Stimulated activated CD4-positive, alpha-beta T cell treated with anti-CD3 and anti-CD28 coated beads, Interleukin-2, amount 100 ng/mL, for 4 hours (primary cell): Measurements from ENCODE around the gene ACBD4.
A peak's percentile ranks its signal among the peaks of the same experiment; 100 is the strongest.
"Not testable (repeated sequence)": the region's sequence is repeated elsewhere in the genome, so short reads cannot be mapped to it uniquely, and the experiment has no call there.

Experiments used
- DNase-seq: peaks from one replicate; pipeline ENCODE4 v3.0.0-alpha.2; 2020; ENCODE audit warnings: low read depth

Gene ACBD4

GRCh38 chr17:45119964-45120363 lies 15.5 kb upstream of the ACBD4 start:
- no peak for DNase-seq

DNA sequence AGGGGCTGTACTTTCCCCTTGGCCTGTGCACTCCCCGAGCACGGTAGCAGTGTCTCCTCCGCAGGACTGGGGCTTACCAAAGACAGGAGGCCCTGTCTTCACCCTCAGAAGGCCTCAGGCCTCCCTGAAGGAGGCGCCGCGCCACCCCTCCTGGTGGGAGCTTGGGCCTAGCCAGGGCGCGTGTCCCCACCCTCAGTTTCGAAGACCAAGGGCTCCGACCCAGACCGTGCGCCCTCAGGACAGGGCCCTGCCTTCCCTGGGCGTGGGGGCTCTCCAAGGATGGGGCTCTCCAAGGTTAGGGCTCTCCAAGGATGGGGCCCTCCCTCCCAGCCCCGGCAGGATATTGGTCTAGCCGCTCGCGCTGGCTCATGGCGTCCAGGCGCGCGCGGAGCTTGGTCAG lies 14.9 kb upstream of the ACBD4 start:
- no peak for DNase-seq

- no peak for DNase-seq
These were observed 14.4 kb upstream of the ACBD4 start for GRCh38 chr17:45121055-45121454.

DNA sequence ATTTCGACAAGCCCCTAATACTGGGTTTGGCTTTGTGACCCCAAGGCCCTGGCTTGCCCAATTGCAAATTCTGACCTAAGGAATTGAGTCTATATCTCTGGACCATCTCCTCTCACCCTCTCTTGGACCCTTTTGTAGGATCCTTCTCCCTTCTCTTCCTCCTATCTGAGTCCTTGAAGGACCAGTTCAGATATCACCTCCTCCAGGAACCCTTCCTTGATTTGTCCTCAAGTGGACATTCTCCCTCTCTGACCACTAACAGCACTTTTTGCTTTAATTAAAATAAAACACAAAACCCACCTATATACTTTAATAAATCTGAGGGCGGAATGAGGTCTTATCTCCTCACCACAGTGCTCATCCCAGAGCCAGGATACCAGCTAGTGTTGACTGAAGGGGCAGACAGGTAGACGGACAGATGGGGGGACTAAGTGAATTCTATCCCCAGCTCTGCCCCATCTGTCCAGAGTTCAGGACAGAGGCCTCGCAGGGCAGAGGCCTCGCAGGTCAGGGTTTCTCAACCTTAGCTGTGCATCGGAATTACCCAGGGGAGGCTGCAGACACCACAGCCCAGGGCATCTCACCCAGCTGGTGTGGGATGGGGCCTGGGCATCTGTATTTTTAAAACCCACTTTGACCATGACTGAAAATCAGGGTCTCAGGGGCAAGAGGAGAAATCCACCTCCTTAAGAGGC lies 12.3 kb upstream of the ACBD4 start:
- no peak for DNase-seq

- DNase-seq: no peak
These were observed 11.3 kb upstream of the ACBD4 start for GRCh38 chr17:45123930-45124796.

GRCh38 chr17:45124797-45125122 lies 10.7 kb upstream of the ACBD4 start:
- DNase-seq: not testable (repeated sequence)

GRCh38 chr17:45125509-45125908 lies 10.0 kb upstream of the ACBD4 start:
- no peak for DNase-seq

GRCh38 chr17:45127207-45127547 lies 8.3 kb upstream of the ACBD4 start:
- no peak for DNase-seq

DNA sequence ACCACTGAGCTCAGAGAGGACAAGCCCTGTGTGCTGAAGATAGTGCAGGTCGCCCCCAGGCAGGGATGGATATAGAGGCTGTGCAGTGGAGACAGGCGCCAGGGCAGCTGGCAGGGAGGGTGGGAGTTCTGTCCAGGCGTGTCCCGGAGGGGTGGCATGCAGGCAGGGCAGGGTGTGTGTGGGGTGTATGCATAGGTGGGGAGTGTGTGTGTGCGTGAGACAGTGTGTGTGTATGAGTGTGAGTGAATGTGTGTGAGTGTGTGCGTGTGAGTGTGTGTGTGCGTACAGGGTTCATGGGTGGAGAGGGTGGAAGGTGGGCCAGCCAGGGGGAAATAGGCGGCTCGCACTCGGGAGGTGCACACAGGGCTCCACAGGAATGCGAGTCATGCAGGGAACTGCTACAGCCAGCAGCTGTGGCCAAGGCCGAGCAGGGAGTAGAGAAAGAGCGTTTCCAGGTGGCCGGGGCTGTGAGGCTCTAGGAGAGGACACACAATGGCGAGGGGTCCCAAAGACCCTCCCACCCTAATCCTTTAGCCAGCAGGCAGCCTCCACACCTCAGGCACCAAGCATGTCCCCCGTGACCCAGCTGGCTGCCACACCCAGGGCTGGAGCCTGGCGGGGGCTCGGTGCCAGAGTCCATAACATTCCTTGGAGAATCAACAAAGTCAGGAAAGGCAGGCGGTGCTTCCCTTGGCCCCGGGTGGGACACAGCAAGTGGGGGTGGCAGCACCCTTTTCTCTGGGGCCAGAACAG lies 7.8 kb upstream of the ACBD4 start:
- DNase-seq: no peak

DNA sequence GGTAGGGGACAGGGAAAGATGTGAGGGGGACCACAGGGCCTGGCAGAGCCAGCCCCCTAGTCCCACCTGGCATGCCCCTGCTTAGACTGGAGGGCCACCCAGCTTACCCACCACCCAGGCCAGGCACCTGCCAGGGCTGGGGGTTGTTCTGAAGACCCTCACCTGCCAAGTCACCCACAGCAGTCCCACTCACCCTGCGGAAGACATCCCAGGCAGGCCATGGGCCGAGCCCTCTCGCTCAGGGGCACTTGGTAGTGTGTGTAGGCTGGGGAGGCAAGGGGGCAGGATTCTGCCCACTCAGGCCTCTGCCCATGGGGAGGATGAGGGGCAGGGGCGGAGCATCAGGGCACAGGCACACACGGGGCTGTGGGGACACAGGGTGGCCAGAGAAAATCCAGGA lies 7.2 kb upstream of the ACBD4 start:
- no peak for DNase-seq

DNA sequence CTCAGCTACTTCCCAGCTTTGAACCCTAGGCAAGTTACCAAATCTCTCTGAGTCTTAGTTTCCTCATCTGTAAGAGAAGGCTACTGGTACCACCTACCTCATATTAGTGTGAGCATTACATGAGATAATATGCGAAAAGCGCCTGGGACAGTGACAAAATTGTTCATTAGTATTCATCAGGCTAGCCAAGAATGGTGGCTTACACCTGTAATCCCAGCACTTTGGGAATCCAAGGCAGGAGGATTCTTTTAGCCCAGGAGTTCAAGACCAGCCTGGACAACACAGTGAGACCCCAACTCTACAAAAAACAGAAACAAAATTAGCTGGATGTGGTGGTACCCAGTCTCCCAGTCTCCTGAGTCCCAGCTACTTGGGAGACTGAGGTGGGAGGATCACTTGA lies 6.5 kb upstream of the ACBD4 start:
- DNase-seq: no peak

DNA sequence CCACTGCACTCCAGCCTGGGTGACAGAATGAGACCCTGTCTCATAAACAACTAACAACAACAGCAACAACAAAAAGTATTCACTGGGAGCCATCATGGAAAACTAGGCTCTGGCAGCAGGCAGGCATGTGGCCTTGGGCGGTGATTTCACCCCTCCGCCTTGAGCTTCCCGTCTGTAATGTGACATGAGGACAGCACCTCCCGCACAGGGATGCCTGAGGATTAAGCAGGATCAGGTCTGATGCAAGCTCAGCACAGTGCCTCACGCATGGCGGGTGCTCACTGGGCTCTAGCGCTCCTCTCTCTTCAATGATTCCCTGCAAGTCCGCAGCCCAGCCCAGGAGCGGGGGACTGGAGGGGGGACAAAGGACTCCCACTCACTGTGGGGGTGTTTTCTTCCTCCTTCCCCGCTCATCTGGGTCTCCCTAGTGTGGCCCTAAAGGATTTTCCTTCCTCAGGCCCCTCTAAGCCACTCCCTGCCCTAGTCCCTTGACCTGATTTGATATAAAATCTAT lies 6.0 kb upstream of the ACBD4 start:
- DNase-seq: no peak

- DNase-seq: no peak
These were observed 5.4 kb upstream of the ACBD4 start for GRCh38 chr17:45129940-45130680.

DNA sequence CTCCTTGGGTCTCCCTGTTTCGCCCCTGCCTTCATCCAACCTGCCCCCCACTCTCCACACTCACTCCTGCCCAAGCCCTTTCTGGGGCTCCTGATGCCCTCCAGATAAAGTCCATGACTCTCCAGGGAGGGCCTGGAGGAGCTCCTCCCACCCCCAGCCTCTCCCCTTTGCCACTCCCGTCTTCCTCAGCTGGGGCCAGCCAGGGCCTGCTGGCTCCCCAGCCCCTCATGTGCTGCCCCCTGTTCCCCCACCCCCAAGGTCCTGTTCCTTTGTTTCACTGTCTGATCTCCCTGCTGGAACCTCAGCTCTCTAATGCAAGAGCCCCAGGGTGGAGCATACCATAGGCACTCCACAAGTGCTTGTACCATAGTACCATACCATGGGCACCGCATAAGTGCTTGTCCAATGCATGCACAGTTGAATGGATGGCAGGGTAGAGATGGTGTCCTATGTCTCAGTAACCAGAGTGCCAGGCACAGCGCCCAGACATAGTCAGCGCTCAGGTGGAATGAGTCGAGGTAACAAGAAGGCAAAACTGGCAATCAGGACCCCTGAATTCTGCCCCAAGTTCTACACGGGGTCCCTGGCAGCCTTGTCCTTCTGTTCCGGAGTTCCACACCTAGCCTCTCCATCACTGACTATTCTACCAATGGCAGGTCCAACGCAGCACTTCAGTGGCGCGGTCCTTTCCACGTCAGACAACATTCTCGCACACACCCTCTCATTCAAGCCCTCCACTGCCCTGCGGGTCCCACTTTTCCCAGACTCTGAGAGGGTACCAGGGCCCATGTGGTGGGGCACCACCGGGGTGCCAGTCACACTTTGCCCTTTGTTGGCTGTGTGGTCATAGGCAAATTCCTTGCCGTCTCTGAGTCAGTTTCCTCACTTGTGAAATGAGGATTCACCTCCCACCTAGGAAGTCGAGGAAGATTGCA lies 4.5 kb upstream of the ACBD4 start:
- DNase-seq: no peak

DNA sequence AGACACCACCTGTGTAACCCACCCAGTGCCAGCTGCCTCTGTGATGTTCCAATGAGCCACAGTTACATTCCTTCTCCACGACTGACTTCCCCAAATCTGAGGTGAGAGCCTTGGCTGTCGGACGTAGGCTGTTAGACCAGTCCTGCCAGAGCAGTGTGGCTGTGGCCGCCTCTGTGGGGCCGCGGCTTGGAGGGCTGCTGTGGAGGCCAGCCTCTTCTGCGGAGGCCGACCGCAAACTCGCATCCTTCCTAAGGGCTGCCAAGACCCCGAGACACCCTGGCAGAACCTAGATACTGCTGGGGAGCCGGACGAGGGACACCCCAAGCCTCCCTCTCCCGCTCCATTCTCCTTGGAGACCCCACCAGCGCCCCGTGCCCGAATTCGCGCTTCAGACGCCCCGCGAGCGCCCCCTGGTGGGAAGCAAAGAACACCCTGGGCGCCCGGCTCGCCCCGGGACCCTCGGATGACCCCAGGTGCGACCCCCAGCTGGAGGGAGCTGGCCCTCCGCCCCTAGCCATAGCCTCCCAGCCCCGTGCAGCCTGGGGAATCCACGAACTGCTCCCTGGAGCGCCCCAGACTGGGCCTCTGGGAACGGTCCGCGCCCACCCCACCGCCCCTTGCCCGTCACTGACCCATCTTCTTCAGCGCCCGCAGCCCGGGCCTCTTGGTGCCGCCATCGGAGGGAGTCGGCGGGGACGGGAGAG lies 3.7 kb upstream of the ACBD4 start:
- DNase-seq: no peak

DNA sequence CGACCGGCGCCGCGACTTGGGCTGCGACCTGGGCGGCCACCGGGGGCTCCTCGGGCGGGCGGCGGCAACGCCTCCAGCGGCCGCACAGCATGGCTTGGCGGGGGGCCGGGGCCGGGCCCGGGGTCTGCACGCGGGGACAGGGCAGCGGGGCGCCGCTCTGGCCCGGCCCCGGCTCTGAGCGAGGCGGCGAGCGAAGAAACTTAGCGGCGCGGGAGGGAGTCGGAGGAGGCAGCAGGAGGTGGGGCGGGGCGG lies 3.2 kb upstream of the ACBD4 start, which contains the start of gene PLCD3:
PLCD3 (minus strand) TSS at position 196 of the 252 bp plus-strand sequence; CDS start at position 91, 105 bp downstream.
- DNase-seq: peak; percentile 58

DNA sequence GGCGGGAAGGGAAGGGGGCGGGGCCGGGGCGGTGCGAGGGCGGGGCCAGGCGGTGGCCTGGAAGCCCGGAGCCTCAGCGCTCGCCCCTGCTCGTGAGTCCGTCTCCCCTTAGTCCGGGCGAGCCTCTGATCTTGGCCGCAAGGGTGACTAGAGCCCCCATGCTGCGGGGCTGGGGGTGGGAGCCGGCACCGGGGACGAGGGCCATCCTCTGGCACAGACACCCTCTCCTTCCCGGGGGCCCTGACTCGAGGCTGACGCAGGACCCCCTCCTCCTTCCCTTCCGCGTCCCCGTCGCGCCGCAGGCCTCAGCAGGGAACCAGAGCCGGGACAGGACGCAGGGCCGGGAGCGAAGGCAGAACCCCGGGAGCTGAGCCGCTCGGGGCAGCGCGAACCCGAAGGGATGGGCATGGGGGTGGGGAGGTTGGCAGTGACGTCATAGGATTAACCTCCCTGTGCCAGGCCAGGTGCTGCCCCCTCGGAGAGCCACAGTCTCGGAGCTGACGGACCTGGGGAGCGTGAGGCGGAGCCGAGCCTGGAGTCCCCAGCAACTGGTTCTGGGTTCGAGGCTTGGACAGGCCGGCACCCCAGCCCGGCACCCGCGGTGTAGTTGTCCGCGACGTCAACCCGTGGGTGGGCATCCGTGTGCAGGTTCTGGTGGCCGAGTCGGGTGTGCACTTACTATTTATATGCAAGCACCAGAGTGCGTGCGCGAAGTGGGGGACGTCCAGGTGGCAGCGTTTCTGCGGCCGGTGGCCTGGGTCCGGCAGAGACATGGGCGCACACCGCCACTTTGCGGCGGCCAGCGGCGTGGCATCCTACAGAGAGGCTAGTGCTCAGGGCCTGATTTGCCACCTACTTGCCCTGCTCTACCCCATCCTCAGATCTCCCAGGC lies 2.7 kb upstream of the ACBD4 start:
- DNase-seq: peak; percentile 30

DNA sequence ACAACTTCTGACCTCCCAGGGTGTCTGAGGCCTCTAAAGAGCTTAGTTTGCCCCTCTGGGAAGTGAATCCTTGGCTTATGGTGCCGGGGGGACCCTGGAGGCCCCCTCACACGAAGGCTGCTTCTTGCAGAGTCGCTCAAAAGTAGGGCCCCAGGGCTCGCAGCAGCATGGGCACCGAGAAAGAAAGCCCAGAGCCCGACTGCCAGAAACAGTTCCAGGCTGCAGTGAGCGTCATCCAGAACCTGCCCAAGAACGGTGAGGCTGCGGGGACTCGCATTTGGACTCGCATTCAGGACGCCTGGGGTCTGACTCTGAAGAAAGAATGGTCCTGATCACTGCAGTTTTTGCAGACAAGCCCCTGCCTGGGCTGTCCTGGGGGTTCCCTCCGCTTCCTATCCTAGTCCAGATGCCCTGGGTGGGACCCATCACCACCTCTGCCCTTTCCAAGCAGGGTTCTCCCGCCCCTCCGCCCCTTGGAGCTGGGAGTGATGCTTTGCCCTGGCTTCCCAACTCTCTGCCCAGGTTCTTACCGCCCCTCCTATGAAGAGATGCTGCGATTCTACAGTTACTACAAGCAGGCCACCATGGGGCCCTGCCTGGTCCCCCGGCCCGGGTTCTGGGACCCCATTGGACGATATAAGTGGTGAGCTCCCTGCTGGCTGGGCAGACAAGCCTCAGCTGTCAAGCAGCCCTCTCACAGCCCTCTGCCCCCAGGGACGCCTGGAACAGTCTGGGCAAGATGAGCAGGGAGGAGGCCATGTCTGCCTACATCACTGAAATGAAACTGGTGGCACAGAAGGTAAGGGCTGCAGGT lies 698 bp downstream of the ACBD4 start:
- no peak for DNase-seq
